Mucosa of rectum (tissue), 2 donors: Measurements from ENCODE around the gene NLRC4.

Experiments
- H3K27ac ChIP-seq, 2 donors: one replicate each; pipeline ENCODE4 v1.7.0; 2013; ENCODE audit warnings: inconsistent platforms in 2 of 2, low read depth in 2 of 2, low read length in 2 of 2
- H3K27me3 ChIP-seq, 2 donors: one replicate each; pipeline ENCODE4 v1.7.0; 2013; ENCODE audit warnings: low read length in 2 of 2; ENCODE audit not compliant: control insufficient read depth in 2 of 2, insufficient read depth in 2 of 2
- H3K36me3 ChIP-seq, 2 donors: one replicate each; pipeline ENCODE4 v1.7.0; 2013; ENCODE audit warnings: low read length in 2 of 2; ENCODE audit not compliant: control insufficient read depth in 2 of 2, insufficient read depth in 2 of 2
- H3K4me1 ChIP-seq, 2 donors: one replicate each; pipeline ENCODE4 v1.7.0; 2013; ENCODE audit warnings: low read length in 2 of 2, mild to moderate bottlenecking in 1 of 2; ENCODE audit not compliant: control insufficient read depth in 2 of 2, insufficient read depth in 2 of 2
- H3K4me3 ChIP-seq, 2 donors: one replicate each; pipeline ENCODE4 v1.7.0; 2013; ENCODE audit warnings: low read length in 2 of 2
- H3K9ac ChIP-seq, 2 donors: one replicate each; pipeline ENCODE4 v1.7.0; 2013; ENCODE audit warnings: low read length in 2 of 2, low read depth in 1 of 2, mild to moderate bottlenecking in 1 of 2
- H3K9me3 ChIP-seq, 2 donors: one replicate each; pipeline ENCODE4 v1.7.0; 2013; ENCODE audit warnings: low read length in 2 of 2; ENCODE audit not compliant: control insufficient read depth in 2 of 2
- donor health status: healthy.
- donor health status: Normal muscosa, but diverticular disease.

NLRC4 gene

GRCh38 chr2:32249731-32250236, 14.9 kb downstream of the NLRC4 start:
- Histone ChIP-seq H3K36me3 (no peaks in the 10 kb centered on the region), H3K4me3 (no peak overlapping the region), H3K27ac (no peak overlapping the region), H3K9ac (no peak overlapping the region), H3K9me3 (no peaks in the 10 kb centered on the region), H3K4me1 (no peaks in the 10 kb centered on the region), H3K27me3 (no peaks in the 10 kb centered on the region)

- Histone ChIP-seq H3K9me3 (no peaks in the 10 kb centered on the region), H3K4me3 (no peak overlapping the region), H3K27ac (no peak overlapping the region), H3K36me3 (no peaks in the 10 kb centered on the region), H3K27me3 (no peaks in the 10 kb centered on the region), H3K9ac (no peak overlapping the region), H3K4me1 (no peaks in the 10 kb centered on the region)
These were observed 16.4 kb downstream of the NLRC4 start for GRCh38 chr2:32248299-32248698.

- no peaks in the 10 kb centered on the region for H3K4me1 ChIP-seq
- no peaks in the 10 kb centered on the region for H3K27me3 ChIP-seq
- no peaks in the 10 kb centered on the region for H3K9me3 ChIP-seq
- no peak overlapping the region for H3K9ac ChIP-seq
- H3K36me3 ChIP-seq = no peaks in the 10 kb centered on the region
- H3K4me3 ChIP-seq = no peak overlapping the region
- no peak overlapping the region for H3K27ac ChIP-seq
These were observed 17.8 kb downstream of the NLRC4 start for GRCh38 chr2:32246911-32247310.

DNA sequence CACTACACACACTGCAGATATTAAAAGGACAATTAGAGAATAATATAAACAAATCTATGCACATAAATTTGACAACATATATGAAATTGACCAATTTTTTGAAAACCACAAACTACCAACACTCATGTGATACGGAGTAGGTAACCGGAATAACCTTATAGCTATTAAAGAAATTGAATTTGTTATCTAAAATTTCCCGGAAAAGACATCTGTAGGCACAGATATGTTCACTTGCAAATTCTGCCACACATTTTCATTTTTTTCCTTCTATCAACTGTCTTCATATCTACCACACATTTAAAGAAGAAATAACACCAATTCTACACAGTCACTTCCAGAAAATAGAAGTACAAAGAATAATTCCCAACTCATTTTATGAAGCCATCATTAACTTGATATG, 22.4 kb downstream of the NLRC4 start:
- H3K27me3 ChIP-seq = no peaks in the 10 kb centered on the region
- no peak overlapping the region for H3K27ac ChIP-seq
- no peak overlapping the region for H3K9ac ChIP-seq
- no peaks in the 10 kb centered on the region for H3K9me3 ChIP-seq
- no peak overlapping the region for H3K4me3 ChIP-seq
- no peaks in the 10 kb centered on the region for H3K36me3 ChIP-seq
- H3K4me1 ChIP-seq = no peaks in the 10 kb centered on the region

- Histone ChIP-seq H3K27ac (no peak overlapping the region), H3K4me1 (no peaks in the 10 kb centered on the region), H3K27me3 (no peaks in the 10 kb centered on the region), H3K9ac (no peak overlapping the region), H3K4me3 (no peak overlapping the region), H3K9me3 (no peaks in the 10 kb centered on the region), H3K36me3 (no peaks in the 10 kb centered on the region)
These were observed 26.7 kb downstream of the NLRC4 start for GRCh38 chr2:32237996-32238395.

GRCh38 chr2:32237488-32237887, 27.2 kb downstream of the NLRC4 start:
- no peaks in the 10 kb centered on the region for H3K4me1 ChIP-seq
- no peaks in the 10 kb centered on the region for H3K9me3 ChIP-seq
- no peak overlapping the region for H3K4me3 ChIP-seq
- H3K27me3 ChIP-seq = no peaks in the 10 kb centered on the region
- no peak overlapping the region for H3K9ac ChIP-seq
- no peak overlapping the region for H3K27ac ChIP-seq
- H3K36me3 ChIP-seq = no peaks in the 10 kb centered on the region

DNA sequence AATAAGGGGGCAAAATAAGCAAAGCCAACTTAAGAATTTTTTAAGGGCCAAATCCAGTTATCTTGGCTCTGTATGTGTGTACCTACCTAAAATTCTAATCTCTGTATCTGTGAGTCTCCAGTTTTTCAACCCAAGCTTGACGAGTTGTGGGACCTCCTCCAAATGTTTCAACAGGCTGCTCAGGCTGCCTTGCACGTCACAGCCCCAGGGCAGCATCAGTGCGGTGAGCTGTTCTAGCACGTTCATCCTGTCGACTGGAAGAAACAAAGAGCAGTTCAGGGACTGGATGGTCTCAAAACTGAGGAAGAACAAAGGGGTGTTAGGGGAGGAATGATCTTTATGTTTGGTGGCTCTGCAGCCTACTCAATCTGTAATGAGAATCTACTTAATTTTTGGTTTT, 29.4 kb downstream of the NLRC4 start:
- Histone ChIP-seq H3K27ac (no peak overlapping the region), H3K4me3 (no peak overlapping the region), H3K9me3 (no peaks in the 10 kb centered on the region), H3K27me3 (no peaks in the 10 kb centered on the region), H3K36me3 (no peaks in the 10 kb centered on the region), H3K9ac (no peak overlapping the region), H3K4me1 (no peaks in the 10 kb centered on the region)

GRCh38 chr2:32231959-32232358, 32.7 kb downstream of the NLRC4 start:
- H3K36me3 ChIP-seq = no peaks in the 10 kb centered on the region
- no peaks in the 10 kb centered on the region for H3K9me3 ChIP-seq
- H3K27me3 ChIP-seq = no peaks in the 10 kb centered on the region
- no peaks in the 10 kb centered on the region for H3K4me1 ChIP-seq
- H3K27ac ChIP-seq = no peak overlapping the region
- H3K4me3 ChIP-seq = no peak overlapping the region
- no peak overlapping the region for H3K9ac ChIP-seq

- H3K9me3 ChIP-seq = no peaks in the 10 kb centered on the region
- H3K36me3 ChIP-seq = peaks cover 0 to 2% of the 10 kb centered on the region in 2 donors
- no peaks in the 10 kb centered on the region for H3K4me1 ChIP-seq
- no peak overlapping the region for H3K27ac ChIP-seq
- H3K9ac ChIP-seq = no peak overlapping the region
- no peaks in the 10 kb centered on the region for H3K27me3 ChIP-seq
- H3K4me3 ChIP-seq = no peak overlapping the region
These were observed 35.1 kb downstream of the NLRC4 start for GRCh38 chr2:32229635-32230034.

DNA sequence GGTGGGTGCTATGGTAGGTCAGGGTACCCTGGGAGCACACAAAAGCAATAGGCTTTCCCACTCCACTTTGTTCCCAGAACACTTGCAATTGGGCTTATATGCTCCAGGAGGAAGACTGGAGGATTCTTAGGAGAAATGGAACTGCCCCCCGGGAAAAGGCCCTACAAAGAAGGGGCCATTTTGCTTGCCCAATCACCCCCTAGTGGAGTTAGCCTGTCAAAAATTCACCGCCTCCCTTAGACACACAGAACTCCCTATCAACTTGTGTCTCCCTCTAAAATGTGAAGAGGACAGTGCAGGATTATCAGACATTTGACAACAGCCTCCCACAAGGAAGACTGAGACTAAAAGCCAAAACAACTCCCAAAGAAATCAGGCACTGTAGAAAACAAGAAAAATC, 36.5 kb downstream of the NLRC4 start:
- no peaks in the 10 kb centered on the region for H3K9me3 ChIP-seq
- H3K9ac ChIP-seq = no peak overlapping the region
- H3K4me3 ChIP-seq = no peak overlapping the region
- no peaks in the 10 kb centered on the region for H3K27me3 ChIP-seq
- no peaks in the 10 kb centered on the region for H3K4me1 ChIP-seq
- peaks cover 4 to 8% of the 10 kb centered on the region in 2 donors for H3K36me3 ChIP-seq
- H3K27ac ChIP-seq = no peak overlapping the region

GRCh38 chr2:32227492-32227891, 37.2 kb downstream of the NLRC4 start:
- Histone ChIP-seq H3K27ac (no peak overlapping the region), H3K27me3 (no peaks in the 10 kb centered on the region), H3K4me3 (no peak overlapping the region), H3K9ac (no peak overlapping the region), H3K9me3 (no peaks in the 10 kb centered on the region), H3K36me3 (peaks cover 10 to 15% of the 10 kb centered on the region in 2 donors), H3K4me1 (no peaks in the 10 kb centered on the region)
